Hepatocyte (in vitro differentiated cells): ENCODE results near the gene SLC12A7.

ENCODE experiments used
- CTCF ChIP-seq: fragments of 200-600 bp; sonication (generic); IDR thresholded peaks from 2 replicates; pipeline ENCODE4 v1.5.1; 2016; ENCODE audit warnings: antibody characterized with exemption, mild to moderate bottlenecking; ENCODE audit not compliant: poor library complexity
- EZH2 ChIP-seq: fragments of 200-600 bp; sonication (generic); IDR thresholded peaks from 2 replicates; pipeline ENCODE4 v1.6.1; 2016; ENCODE audit warnings: antibody characterized with exemption, mild to moderate bottlenecking, borderline replicate concordance
- EZH2phosphoT487 ChIP-seq: fragments of 200-600 bp; sonication (generic); IDR thresholded peaks from one replicate; pipeline ENCODE4 v1.6.1; 2018; ENCODE audit warnings: antibody characterized with exemption, mild to moderate bottlenecking, low read depth, moderate library complexity; ENCODE audit not compliant: unreplicated experiment, severe bottlenecking

- TF ChIP-seq CTCF (no peak), EZH2phosphoT487 (no peak), EZH2 (no peak)
Measured at GRCh38 chr5:1031306-1031959, 80.4 kb downstream of the SLC12A7 start.
